Cerebellar nuclear complex (tissue), 1 donor: ENCODE measurements around the gene ZC3H13.

ENCODE experiments used
- DNase-seq, 2 experiments: peaks; one replicate each; lab custom pipeline; 2025; lab: John Stamatoyannopoulos, UW

Gene ZC3H13

DNA sequence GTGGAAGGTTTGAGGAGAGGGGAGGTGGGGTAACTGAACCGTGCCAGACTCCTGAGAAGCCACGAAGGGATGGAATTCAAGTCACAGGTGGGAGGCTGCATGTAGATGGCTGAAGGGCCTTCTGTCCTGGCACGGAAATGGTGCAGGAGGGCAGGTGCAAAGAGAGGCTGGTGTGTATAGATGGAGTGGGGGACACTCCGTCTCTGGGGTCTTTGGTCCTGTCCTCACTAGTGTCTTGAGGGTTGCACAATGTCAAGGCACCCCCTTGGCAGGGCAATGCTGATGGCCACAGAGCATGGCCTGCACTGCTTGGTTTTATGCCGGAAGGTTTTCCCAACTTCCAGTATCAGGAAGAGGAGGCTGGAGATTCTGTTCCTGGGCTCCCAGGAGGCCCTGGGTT lies 118.3 kb downstream of the ZC3H13 start:
- DNase-seq = no peak

DNA sequence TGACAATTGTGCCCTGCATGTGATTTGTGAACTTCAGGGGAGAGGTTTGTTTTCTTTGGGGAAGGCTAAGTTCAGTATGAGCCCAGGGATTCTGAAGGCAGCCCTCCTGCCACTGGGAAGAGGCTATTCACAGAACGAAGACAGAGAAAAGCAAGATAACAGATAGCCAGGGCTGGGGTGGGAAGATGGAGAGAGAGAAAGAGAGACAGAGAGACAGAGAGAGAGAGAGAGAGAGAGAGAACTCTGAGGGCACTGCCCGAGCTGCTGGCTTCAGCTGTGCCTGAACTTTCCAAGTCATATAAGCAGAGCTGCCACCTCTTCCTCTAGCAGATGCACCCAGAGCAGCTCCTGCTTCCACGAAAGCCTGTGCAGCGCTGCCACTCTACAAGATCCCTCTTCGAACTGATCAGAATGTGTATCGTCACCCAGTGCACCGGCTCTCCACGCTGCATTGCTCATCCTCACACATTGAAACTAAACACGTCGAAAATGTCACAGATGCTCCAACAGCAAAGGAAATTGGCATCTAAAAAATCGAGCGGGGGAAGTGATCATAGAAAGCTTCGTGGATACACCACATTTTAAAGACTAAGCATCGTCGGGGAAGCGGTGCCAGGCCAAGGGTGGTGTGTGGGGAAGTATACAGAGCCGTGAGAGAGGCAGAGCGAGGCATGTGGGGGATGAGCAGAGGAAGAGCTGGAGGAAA lies 119.2 kb downstream of the ZC3H13 start:
- DNase-seq = no peak

DNA sequence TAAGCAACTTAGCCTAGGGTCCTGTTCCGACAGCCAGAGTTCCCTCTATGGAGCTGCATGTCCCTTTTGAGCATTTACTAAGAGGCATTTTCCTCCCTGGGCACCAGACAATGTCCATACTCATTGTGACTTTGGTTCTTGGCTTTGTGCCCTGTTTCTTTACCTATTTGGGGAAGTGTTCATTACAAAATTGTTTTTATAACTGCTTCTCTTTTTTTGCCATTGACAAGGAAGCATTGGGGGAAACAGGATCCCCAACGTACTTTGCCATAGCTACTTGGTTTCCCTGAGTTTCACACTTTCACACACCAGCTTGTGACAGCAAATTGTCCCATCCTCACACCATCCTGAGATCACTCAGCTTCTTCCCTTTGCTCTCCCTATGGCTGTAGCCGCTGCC lies 119.9 kb downstream of the ZC3H13 start:
- no peak for DNase-seq

DNA sequence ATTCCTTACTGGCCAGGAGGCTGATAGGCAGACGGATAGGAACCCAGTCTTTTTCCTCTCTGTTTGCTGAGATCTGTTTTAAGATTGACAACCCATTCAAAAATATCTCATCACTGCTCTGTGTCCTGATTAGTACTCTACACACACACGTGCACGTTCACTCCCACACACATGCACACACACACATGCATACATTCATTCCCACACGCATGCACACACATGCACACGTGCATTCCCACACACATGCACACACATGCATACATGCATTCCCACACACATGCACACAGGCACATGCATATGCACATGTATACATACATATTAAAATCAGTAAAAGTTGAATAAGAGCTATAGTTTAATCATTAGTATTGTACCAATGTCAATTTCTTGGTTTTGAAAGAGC lies 120.4 kb downstream of the ZC3H13 start:
- DNase-seq = no peak

GRCh38 chr13:45931211-45931610 lies 121.3 kb downstream of the ZC3H13 start:
- no peak for DNase-seq

GRCh38 chr13:45930177-45930576 lies 122.4 kb downstream of the ZC3H13 start:
- DNase-seq = no peak

DNA sequence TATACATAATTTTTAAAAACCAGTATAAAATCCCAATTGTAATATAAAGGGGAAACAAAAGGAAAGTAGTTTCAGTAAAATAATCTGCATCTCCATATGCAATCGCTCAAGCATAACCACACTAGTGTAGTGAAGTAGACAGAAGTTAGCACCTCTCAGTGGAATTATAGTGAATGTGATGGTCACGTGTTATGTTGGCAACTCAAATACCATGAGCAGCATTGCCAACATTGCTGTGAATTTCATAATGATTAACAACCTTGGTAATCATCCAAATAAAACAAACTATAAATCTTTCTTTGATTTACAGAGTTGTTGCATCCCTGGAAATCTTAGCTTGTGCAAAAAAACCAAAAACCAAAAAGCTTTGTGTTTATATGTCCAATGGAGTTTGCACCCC lies 123.7 kb downstream of the ZC3H13 start:
- DNase-seq = no peak

DNA sequence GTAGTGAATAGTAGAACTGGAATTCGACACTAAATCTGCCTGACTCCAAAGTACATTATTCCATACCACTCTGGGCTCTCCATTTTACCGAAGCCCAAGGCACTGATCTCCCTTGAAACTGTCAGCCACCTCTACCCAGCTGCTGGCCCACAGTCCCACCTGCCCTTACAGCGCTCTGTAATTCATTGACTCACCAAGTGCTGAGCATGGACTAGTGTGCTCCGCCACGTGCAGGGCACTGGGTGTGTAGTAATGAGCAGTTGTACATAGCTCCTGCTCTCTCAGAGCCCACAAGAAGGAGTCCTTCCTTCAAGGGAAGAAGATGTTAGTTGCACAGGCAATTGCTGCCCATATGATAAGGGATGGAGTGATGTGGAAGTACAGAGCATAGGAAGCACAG lies 124.4 kb downstream of the ZC3H13 start:
- DNase-seq = no peak

DNA sequence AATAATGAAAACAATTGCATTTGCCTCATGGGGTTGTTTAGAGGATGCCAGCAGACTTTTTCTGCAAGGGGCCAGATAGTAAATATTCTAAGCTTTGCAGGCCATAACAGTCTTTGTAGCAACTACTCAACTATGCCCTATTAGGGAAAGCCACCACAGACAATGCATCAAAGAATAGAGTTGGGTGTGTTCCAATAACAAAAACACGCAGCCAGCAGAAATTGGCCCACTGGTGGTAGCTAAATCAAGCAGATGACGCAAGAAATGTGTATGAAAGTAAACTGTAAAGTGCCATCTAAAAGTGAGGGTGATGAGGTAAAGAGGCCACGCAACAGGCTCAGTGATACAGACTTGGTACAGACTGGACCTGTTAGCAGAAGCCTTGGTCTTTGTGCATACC lies 125.8 kb downstream of the ZC3H13 start:
- no peak for DNase-seq

DNA sequence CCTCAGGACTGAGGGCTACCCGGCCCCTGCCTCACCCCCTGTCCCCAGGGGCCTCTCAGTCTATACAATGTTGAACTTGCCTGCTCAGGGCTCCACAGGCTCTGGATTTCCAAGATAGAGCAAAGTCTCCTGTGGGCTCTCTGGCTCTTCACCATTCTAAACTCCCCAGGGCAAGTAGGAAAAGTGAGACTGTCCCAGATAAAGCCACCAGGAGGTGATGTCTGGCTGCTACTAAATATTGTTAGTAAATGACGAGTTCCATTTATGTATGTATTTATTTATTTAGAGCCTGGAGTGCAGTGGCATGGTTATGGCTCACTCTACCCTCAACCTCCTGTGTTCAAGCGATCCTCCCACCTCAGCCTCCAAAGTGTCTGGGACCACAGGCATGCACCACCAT lies 127.4 kb downstream of the ZC3H13 start:
- no peak for DNase-seq

DNA sequence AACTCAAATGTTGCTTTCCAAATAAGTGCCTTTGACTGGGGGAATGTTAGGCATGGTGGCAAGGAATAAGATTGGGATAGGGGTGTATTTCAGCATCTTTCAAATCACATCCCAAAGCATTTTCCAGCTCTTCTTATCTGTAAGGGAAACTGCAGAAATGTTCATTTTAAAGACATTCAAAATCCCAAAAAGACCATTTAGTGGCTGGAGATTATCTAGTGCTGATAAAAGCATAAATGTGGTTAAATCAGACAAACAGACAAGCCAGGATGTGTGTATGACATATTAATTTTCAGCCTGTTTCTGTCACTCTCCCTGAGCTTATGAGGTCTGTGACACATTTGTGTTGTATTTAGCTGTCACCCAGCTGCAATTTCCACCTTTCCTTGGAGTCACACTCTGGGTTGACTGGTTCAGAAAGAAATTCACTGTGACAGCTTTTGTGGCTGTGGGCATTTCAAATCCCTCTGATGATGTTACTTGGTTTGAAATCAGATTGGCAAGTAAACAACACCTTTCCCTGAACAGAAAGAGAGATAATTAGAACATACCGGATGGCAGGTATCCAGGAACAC lies 131.3 kb downstream of the ZC3H13 start:
- no peak for DNase-seq

DNA sequence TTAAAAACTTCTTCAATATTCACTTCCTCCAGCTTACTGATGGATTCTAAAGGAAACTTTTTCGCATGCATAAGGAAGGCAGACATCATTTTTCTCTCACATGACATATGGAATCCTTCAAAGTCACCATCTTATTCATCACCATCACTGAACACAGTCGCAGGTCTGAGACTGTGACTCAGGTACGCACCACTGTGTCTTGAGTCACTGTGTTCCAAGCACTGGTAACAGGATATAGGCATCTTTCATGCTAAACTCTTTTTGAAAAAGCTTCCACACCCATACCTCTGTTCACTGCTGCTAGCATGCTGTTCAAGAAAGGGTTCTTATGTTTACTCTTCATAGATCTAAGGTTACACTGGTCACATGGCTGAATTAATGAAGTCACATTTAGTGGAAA lies 133.9 kb downstream of the ZC3H13 start:
- no peak for DNase-seq

DNA sequence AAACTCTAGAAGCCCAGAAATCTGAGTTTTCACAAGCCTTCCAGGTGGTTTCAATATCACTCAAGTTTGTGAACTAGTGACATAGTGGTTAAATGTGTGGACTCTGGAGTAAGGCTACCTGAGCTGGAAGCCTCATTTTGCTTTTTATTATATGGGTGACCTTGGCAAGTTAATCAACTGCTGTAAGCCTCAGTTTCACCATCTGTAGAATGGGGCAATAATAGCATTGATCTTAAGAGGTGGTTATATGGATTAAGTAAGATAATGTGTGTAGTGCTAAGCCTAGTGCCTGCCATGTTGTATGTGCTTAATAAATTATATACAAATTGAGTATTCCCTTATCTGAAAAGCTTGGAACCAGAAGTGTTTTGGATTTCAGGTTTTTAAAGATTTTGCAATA lies 135.5 kb downstream of the ZC3H13 start:
- DNase-seq = no peak

DNA sequence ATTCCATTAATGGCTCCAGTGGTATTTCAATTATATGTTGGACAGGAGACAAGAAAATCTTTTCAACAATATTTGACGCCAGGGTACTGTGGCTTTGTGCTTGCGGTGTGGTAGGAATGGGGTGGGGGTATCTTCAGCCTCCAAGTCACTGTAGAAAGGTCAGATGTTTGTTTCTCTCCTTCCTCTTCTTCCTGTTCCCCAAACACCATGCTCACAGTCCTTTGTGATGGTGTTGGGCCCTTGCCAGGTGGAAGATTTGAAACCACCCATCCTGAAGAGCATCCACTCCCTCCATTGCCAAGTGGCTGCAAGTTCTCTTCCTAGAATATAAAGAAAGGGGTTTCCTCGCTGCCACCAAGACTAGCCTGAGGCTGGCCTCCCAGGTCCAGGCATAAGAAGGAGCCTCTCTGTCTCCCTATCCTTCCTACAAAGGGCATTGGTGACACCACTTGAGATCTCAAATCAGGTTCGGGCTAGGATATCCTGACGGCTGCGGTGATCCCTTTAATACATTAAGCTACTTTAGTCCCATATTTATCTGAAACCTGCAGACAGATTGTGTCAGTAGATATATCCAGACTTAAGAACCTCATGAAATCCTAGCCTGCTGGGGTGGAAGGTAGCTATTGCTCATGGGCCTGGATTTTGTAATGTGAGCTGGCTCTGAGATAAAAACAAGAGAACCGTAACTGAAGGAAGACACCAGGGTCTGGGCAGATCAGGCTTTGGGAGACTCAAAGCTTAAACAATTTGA lies 136.7 kb downstream of the ZC3H13 start:
- DNase-seq = no peak

GRCh38 chr13:45909673-45910072 lies 142.9 kb downstream of the ZC3H13 start:
- no peak for DNase-seq

GRCh38 chr13:45909089-45909488 lies 143.5 kb downstream of the ZC3H13 start:
- DNase-seq = no peak

DNA sequence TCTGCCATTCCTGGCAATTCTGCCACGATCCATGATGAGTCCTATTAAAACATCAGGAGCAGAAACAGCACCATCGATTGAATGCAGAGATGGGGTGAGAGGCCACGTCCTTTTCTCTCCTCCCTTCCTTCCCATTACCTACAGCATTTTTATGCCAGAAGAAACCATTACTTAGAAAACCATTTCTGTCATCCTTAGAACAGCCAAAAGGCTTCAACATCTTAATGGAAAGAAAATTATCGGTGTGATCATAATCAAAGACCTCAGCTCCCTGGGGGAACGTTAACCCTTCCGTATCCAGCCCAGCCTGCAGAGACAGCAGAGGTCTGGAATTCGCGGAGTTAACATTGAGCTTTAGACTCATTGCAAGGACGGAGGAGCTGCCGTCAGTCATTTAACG lies 145.0 kb downstream of the ZC3H13 start:
- DNase-seq = no peak
